Measurements from ENCODE around the gene RNPS1. TPM values are rescaled to one million over a fixed set of nuclear protein-coding genes. Genes with fewer than 3 reads are reported as not detected.

RNPS1 gene
- polyA plus RNA-seq, 1 of the 3 experiments (the other 2 are of a cell fraction) = 277 TPM

DNA sequence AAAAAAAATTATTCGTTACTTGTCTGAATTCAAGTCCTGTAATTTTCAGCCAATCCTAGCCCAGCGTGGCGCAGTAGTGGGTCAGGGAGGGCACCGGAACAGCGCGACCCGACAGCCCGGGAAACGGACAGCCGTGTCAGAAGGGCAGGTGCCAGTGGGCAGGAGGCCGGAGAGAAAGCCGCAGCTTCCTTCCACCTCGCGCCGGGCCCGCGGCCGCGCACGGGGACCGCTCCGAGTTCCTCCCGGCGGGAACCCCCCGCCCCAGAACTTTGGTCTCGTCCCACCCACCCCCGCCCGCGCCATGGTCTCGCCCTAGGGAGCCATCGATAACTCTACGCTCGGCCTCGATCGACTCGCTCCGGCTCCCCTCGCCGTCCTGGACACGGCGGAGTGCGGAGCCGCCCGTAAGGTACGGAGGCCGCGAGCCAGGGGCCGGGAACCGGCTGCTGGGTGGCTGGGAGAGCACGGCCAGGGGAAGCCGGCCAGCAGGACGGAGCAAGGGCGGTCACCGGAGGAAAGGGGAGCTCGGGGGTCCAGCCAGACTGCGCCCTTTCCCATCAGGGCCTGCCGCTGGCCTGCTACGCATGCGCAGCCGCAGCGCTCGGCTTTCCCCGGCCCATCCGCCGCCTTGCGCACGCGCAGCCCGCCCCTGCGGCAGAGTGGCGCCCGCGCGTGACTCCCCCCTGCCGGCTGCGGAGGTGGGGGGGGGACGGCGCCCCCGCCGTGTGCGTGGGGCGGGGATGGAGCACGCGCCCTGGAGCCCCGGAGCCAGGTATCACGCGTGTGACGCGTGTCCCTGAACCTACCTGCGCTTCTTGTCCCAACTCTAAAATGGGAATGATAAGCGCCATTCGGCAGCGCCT lies 62.6 kb downstream of the RNPS1 start, which contains the start of gene MLST8 (continued):
- TF ChIP-seq CHD2 (IDR thresholded peaks at IDR 0.05; ENCODE audit: low read length, partially characterized antibody) (peak; percentile 37), MXI1 (IDR thresholded peaks at IDR 0.05; ENCODE audit: low read depth, low read length) (peak; percentile 87), ZBTB33 (IDR thresholded peaks at IDR 0.05; ENCODE audit: borderline replicate concordance, low read depth) (no peak)

GRCh38 chr16:2204416-2205103 lies 63.4 kb downstream of the RNPS1 start:
- ChIA-PET POLR2A (interaction anchor here (1.1 kb wide), 1 partner anchor 8 kb away, joined by 8 read pairs; the partner anchor contains the start of gene CASKIN1), CTCF (interaction anchor here (0.6 to 4.9 kb wide), 7 partner anchors 10 to 297 kb away, joined by 3 to 19 read pairs (median 3); partner anchors contain the start of gene ECI1)
- Histone ChIP-seq H3K9me2 (no peaks in the 10 kb centered on the region), H3K9me3 (no peaks in the 10 kb centered on the region), H2AFZ (ENCODE audit: low read depth) (peak overlapping the region; percentile 98), H3K27me3 (ENCODE audit: insufficient read depth) (no peaks in the 10 kb centered on the region), H3K27ac (ENCODE audit: low read depth in 2 of 2, low read length in 1 of 2) (peak overlapping the region; percentile 84 to 97), H4K20me1 (ENCODE audit: insufficient read depth) (no peaks in the 10 kb centered on the region), H3K36me3 (replicated peaks in 1 of 2; ENCODE audit: control insufficient read depth in 1 of 2, insufficient read depth in 2 of 2, low read length in 1 of 2) (peaks cover 0 to 25% of the 10 kb centered on the region in 2 experiments), H3K4me3 (ENCODE audit: low read depth in 2 of 2, low read length in 1 of 2) (peak overlapping the region; percentile 75 to 76), H3K9ac (peak overlapping the region; percentile 94), H3F3A (replicated peaks; ENCODE audit: insufficient read depth) (peaks cover 6% of the 10 kb centered on the region), H3K79me2 (ENCODE audit: insufficient read depth) (peaks cover 16% of the 10 kb centered on the region; the same call in 1 of the 2 replicates), H3K4me2 (peak overlapping the region; percentile 85), H3K4me1 (ENCODE audit: control insufficient read depth in 1 of 2, insufficient read depth in 2 of 2, low read depth in 1 of 2, low read length in 1 of 2) (peaks cover 0 to 19% of the 10 kb centered on the region in 2 experiments; a peak in 2 of 4 replicates)
- WGBS (ENCODE audit: low lambda C conversion rate) = 93% methylated on average over 13 of the region's 13 CpGs
- no peak for DNase-seq
- TF ChIP-seq USF1 (IDR thresholded peaks at IDR 0.05; ENCODE audit: borderline replicate concordance, low read depth) (no peak), ELF1 (IDR thresholded peaks at IDR 0.05) (no peak), EP300 (IDR thresholded peaks at IDR 0.05; ENCODE audit: borderline replicate concordance in 1 of 2, low read depth in 1 of 2, low read length in 1 of 2) (no peak), SIN3A (IDR thresholded peaks at IDR 0.05; ENCODE audit: borderline replicate concordance, low read depth, low read length) (no peak)

Small RNA genes within 50 kb of the gene (small RNA-seq; reads per million reads assigned to genes)
- gene MIR3677 (0 to 13.6 (median 2.2) reads per million in 7 experiments), gene MIR4717 (0 reads per million in 7 experiments)

Other genes starting within 250 kb of the RNPS1 start
- gene NPW, start 248.3 kb downstream of the RNPS1 start, polyA plus RNA-seq (2012; rRNA removed) = 0.62 and 1.1 TPM in 2 replicates
- 45.2 and 53.8 TPM in 2 replicates for gene NHERF2, start 241.2 kb downstream of the RNPS1 start, polyA plus RNA-seq (2012; rRNA removed)
- gene NTHL1, start 220.3 kb downstream of the RNPS1 start, polyA plus RNA-seq (2012; rRNA removed) = 72.9 and 77.3 TPM in 2 replicates
- gene TSC2, start 220.1 kb downstream of the RNPS1 start, polyA plus RNA-seq (2012; rRNA removed) = 76.7 and 96.1 TPM in 2 replicates
- 39.8 and 47.4 TPM in 2 replicates for gene PKD1, start 132.2 kb downstream of the RNPS1 start, polyA plus RNA-seq (2012; rRNA removed)
- 14.3 and 19.5 TPM in 2 replicates for gene RAB26, start 119.5 kb downstream of the RNPS1 start, polyA plus RNA-seq (2012; rRNA removed)
- gene TRAF7, start 112.3 kb downstream of the RNPS1 start, polyA plus RNA-seq (2012; rRNA removed) = 69.9 and 73.0 TPM in 2 replicates
- 1.4 and 1.7 TPM in 2 replicates for gene CASKIN1, start 71.5 kb downstream of the RNPS1 start, polyA plus RNA-seq (2012; rRNA removed)
- 70.3 and 85.4 TPM in 2 replicates for gene MLST8, start 62.7 kb downstream of the RNPS1 start, polyA plus RNA-seq (2012; rRNA removed)
- 2.3 and 3.4 TPM in 2 replicates for gene BRICD5, start 57.3 kb downstream of the RNPS1 start, polyA plus RNA-seq (2012; rRNA removed)
- gene PGP, start 53.3 kb downstream of the RNPS1 start, polyA plus RNA-seq (2012; rRNA removed) = 10.3 and 10.8 TPM in 2 replicates
- gene E4F1, start 44.5 kb downstream of the RNPS1 start, polyA plus RNA-seq (2012; rRNA removed) = 33.0 and 34.0 TPM in 2 replicates
- gene DNASE1L2, start 31.7 kb downstream of the RNPS1 start, polyA plus RNA-seq (2012; rRNA removed) = 2.4 and 2.5 TPM in 2 replicates
- gene ECI1, start 16.5 kb downstream of the RNPS1 start, polyA plus RNA-seq (2012; rRNA removed) = 53.3 and 61.8 TPM in 2 replicates
- gene ABCA3, start 72.6 kb upstream of the RNPS1 start, polyA plus RNA-seq (2012; rRNA removed) = 6.9 and 9.9 TPM in 2 replicates
- gene CCNF, start 161.3 kb upstream of the RNPS1 start, polyA plus RNA-seq (2012; rRNA removed) = 3.8 and 4.6 TPM in 2 replicates
- 15.6 and 16.5 TPM in 2 replicates for gene TEDC2, start 192.0 kb upstream of the RNPS1 start, polyA plus RNA-seq (2012; rRNA removed)
- gene NTN3, start 203.2 kb upstream of the RNPS1 start, polyA plus RNA-seq (2012; rRNA removed) = 0.26 and 0.28 TPM in 2 replicates
- 5.6 and 6.7 TPM in 2 replicates for gene TBC1D24, start 207.0 kb upstream of the RNPS1 start, polyA plus RNA-seq (2012; rRNA removed)
- 30.2 and 80.1 TPM in 2 replicates for gene ATP6V0C, start 245.8 kb upstream of the RNPS1 start, polyA plus RNA-seq (2012; rRNA removed)

Measured in SK-N-SH (cell line).